GF-D8 (cell line): ENCODE results near the gene CHD9.
"Not testable (repeated sequence)": the region's sequence is repeated elsewhere in the genome, so short reads cannot be mapped to it uniquely, and the experiment has no call there.

Experiments used
- DNase-seq: peaks from one replicate; lab custom pipeline; 2025; lab: John Stamatoyannopoulos, UW

Gene CHD9

DNA sequence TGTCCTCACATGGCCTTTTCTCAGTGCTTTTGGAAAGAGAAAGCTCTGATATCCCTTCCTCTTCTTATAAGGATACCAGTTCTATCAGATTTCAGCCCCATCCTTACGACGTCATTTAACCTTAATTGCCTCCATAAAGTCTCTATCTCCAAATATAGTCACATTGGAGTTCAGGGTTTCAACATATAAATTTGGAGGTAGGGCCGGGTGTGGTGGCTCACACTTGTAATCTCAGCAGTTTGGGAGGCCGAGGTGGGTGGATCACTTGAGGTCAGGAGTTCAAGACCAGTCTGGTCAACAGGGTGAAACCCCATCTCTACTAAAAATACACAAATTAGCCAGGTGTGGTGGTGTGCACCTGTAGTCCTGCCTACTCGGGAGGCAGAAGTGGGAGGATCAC, 7.3 kb upstream of the CHD9 start:
- not testable (repeated sequence) for DNase-seq

DNA sequence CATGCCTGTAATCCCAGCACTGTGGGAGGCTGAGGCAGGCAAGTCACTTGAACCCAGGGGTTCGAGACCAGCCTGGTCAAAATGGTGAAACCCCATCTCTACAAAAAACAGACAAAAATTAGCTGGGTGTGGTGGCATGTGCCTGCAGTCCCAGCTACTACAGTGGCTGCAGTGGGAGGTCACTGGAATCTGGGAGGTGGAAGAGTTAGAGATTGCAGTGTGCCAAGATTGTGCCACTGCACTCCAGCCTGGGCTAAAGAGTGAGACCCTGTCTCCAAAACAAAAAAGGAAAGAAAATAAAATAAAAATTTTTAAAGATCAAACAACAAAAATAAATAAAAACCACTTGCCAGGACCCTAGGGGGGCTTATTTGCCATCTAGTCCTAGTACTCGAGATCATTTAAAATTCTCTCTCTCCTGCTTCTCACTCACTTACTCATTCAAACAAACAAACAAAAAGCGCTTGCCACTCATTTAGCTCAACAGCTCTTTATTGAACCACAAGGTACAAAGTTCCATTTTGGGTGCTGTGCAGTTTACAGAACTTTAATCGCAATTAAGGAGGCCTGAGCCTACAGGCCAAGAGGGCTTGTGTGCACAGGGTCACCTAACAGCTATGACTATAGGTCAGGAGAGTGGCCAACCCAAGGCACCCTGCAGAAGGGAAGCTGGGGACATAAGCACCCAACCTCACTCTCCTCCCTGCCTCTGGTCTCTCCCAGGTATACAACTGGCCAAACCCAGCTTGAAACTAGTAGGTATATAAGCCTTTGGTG, 6.5 kb upstream of the CHD9 start:
- DNase-seq = no peak

DNA sequence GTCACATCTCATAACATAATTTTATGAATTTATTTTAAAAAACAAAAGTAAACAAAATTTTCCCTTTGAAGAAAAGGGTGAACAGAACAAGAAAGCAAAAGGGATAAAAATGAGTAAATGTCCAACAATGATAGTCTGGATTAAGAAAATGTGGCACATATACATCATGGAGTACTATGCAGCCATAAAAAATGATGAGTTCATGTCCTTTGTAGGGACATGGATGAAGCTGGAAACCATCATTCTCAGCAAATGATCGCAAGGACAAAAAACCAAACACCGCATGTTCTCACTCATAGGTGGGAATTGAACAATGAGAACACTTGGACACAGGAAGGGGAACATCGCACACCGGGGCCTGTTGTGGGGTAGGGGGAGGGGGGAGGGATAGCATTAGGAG, 3.5 kb upstream of the CHD9 start:
- DNase-seq = not testable (repeated sequence)

DNA sequence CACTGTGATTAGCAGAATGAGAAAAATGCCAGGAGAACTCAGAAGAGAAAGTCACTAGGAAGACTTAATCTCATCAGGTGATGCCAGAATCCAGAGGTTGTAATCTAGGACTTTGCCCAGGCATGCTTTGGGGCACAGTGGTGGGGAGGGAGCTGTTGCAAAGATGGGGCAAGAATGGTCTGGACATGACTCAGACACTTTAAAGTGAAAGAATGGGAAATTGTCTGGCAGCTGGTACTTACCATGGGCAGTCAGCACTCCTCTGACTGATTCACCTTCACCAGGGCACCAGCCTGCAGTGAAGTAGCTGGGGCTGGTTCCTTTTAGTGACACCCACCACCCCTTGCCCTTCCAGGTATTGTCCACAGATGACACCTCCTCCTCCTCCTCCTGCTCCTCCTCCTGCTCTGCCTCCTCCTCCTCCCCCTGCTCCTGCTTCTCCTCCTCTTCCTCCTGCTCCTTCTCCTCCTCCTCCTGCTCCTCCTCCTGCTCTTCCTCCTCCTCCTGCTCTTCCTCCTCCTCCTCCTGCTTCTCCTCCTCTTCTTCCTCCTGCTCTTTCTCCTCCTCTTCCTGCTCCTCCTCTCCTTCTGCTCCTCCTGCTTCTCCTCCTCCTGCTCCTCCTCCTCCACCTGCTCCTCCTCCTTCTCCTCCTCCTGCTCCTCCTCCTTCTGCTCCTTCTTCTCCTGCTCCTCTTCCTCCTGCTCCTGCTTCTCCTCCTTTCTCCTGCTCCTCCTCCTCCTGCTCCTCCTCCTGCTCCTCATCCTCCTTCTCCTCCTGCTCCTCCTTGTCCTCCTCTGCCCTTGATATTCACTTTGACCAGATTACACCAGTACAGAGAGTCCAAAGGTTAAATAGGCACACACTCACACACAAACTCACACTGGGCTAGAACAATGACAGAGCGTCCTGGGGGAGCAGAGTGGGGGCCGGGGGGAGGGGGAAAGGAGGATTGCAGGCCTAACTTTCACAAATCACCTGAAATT, 2.0 kb upstream of the CHD9 start, which contains the start of gene CHD9NB:
TSS of gene CHD9NB (minus strand) at position 379 of the 983 bp plus-strand sequence. CDS start 8,739 bp downstream, outside the sequence.
- DNase-seq = peak; percentile 8

DNA sequence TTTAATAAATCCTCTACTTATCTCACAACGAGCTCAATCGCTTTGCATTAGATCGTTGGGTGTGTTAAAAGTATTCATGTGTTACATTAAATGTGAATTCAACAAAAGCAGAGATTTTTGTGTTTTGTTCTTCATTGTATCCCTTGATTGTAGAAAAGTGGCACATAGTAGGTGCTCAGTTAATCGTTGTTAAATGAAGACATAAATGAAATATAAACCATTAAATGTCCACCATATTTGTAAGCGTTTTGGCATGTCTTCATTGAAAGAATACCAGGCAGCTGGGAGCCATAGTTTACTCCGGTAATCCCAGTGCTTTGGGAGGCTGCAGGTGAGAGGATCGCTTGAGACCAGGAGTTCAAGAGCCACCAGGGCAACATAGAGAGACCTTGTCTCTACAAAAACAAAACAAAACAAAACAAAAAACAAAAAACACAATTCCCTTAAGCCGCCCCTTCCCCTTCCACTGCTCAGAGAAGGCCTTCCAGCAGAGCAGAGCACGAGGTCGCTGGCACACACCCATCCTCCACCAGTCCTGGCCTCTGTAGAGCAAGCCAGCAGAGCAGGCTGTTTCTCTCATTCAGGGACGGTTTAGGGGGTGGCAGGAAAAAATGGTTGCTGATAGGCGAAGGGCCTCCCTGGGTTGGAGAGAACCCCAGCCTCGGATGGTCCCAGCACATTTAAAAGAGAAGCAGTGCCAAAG, 673 bp upstream of the CHD9 start:
- DNase-seq = peak; percentile 32

DNA sequence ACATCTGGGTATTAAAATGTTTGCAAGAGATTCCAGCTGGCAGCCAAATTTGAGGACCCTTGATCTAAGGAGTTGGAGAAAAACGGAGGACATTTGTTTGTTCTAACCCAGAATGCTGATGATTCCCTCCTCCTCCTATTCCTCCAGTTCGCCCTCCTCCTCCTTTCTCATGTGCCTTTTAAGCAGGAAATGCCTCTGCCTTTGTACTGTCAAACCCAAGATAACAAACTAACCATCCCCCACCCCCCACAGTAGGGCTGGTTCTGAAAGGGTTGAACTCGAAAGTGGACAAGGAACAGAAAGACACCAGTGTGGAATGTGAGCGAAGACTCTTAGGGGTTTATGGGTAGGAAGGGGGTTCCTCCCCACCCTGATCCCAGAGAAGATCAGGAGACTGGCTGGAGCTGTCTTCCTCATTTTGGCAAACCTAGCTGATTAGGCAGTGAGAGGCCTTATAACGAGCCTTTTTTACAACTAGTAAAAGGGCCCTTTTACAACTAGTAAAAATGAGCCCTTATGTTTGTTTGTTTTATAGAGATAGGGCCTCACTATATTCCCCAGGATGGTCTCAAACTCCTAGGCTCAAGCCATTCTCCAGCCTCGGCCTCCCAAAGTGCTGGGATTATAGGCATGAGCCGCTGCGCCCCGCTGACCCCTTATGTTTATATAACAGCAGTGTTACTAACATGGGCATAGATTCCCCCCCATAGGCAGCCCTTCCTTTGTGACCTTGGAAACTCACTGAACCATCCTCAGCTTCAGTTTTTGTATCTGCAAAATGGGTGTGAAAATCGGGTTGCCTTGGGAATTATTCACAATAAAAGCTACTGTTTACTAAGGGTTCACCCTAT, 975 bp downstream of the CHD9 start:
- DNase-seq = peak; percentile 48

DNA sequence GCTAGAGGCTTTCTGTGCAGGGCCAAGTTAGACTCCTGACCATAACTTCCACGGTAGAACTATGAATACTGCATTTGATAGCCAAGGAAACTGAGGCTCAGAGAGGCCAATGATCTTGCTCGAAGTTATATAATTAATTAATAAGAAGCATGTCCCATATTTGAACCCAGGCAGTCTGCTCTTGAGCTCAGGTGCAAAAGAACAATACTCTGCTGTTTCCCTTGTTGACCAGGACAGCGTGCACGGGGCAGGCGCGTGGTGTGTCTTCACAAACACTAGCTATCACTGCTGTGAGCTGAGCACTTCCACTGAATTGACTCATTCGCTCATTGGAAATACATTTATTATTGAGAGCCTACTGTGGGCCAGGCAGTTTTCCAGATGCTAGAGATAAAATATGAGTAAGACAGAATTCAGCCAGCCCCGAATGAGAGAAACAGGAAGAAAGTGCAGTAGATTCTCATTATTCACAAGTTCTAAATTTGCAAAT, 1.6 kb downstream of the CHD9 start:
- DNase-seq = no peak

DNA sequence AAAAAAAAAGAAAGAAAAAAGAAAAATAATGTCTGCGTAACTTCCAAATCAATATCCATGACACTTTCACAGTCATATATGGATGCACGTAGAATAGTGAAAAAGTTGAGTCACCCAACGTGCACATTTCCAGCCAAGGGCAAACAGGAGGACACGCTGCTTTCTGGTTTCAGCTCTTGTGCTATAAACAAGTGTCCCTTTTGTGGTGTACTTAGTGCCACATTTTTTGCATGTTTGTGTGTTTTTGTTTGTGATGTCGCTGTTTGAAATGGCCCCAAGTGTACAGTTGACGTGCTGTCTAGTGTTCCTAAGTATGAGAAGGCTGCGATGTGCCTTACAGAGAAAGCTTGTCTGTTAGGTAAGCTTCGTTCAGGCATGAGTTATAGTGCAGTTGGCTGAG, 2.9 kb downstream of the CHD9 start:
- no peak for DNase-seq

DNA sequence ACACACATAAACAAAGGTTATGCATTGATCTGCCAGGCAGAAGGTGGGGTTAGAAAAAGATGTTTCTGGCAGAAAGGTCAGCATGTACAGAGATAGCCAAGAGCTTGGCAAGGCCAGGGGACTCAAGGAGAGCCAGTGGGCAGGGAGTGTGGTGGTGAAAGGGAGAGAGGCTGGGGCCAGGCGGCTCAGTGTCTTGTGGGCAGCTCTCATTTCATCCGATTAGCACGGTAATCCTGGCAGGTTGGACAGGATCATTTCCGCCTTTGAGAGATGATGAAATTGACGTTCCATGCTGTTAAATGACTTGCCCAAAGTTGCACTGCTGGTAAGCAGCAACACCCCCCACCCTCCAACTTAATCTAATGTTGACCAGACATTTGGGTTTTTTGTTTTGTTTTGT, 3.6 kb downstream of the CHD9 start:
- DNase-seq = no peak

DNA sequence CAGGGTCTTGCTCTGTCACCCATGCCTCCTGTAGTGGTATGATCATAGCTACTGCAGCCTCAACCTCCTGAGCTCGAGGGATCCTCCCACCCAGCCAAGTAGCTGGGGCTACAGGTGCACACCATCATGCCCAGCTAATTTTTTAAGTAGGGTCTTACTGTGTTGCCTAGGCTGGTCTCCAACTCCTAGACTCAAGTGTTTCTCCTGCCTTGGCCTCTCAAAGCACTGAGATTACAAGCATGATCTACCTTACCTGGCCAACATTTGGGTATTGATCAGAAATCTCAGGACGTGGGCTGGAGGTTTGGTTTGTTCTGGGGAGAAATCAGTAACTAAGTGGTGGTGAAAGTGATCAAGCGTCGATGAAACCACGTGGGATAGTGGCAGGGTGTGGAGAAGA, 4.1 kb downstream of the CHD9 start:
- DNase-seq = no peak

DNA sequence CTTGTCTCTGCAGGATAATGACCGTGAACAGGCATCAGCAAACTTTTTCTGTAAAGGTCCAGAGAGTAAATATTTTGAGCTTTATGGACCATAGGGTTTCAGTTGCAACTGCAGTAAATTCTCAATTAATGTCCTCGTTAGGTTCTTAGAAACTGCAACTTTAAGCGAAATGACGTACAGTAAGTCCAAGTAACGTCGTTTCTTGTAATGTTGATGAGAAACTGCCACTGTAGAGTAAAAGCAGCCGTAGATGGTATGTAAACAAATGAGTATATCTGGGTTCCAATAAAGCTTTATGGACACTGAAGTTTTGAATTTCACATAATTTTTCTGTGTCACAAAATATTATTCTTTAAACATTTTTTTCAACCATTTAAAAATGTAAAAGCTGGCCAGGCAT, 4.9 kb downstream of the CHD9 start:
- no peak for DNase-seq

DNA sequence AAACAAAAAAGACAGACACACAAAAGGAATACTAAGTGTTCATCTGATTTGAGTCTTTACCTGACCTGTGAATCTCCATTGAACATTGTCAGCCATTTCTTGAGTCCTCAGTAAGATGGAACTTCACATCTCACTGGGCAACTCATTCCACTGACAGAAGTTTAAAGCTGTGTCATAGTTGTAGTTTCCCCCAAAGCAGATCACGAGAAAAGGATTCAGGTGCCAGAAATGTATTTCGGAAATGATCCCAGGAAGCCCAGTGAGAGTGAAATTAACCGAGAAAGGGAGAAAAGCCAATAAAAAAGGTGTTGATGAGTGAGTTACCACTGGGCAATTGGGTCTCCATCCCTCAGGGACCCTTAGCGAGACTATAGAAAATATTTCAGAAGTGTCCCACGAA, 6.5 kb downstream of the CHD9 start:
- no peak for DNase-seq

DNA sequence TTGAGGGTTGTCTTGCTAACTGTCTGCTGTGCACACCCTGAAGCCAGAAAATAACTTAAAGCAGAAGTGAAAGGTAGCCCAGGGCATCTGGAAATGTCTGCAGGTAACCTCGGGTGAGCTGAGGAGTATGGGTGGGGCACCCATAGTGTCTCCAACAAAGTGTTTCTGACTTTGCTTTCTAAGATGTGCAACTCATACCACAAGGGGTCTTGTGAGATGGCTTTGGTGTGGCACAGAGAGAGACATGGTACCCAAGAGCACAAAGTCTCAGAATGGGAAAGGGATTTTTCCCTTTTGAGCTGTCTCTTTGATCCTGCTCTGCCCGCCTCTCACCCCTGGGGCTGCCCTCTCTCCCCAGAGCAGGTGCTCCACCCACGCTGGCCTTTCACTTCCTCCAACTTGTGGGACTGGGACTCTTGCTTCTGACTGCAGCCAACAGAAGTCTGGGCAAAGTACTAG, 6.9 kb downstream of the CHD9 start:
- peak; percentile 19 for DNase-seq

DNA sequence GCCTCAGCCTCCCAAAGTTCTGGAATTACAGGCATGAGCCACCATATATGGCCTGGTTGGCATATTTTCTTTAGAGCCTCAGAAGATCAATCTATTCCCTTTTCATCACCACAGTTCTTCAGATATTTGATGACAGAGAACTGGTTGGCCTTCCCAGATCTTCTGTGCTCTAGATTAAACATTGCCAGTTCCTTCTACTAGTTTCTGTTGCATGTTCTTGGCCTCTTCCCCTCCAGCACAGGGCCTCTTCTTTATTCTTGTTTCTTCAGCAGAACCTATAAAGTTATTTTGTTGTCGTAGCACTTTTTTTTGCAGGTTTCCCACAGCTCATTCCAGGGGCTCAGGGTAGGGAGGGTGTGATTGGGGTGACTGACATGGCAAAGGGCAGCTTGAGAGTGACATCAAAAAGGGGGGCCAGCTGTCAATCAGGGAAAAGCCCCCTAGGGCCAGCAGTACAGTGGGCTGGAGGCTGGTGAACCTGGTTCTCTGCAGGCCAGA, 9.3 kb downstream of the CHD9 start:
- DNase-seq = no peak

DNA sequence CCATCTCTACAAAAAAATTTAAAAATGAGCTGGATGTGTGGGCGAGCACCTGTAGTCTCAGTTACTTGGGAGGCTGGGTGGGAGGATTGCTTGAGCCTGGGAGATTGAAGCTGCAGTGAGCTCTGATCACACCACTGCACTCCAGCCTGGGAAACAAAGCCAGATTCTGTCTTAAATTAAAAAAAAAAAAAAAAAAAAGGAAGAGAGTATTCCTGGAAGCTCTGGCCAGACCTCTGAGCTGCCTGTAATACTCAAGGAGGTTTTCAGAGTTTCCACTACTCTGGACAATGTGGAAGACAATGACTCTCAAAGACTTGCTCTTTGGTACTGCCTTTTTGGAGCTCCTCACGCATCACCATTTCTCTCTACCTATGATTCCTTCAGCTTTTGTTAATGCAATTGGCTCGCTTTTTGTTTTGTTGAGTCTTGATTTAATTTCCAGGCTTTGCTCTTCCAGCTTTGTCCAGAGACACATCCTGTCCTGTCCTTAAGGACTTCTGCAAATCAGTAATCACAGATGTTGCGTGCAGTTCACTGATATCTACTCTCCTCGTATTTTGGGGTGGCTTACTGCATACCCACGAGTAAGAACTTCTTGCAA, 10.8 kb downstream of the CHD9 start:
- DNase-seq = no peak

DNA sequence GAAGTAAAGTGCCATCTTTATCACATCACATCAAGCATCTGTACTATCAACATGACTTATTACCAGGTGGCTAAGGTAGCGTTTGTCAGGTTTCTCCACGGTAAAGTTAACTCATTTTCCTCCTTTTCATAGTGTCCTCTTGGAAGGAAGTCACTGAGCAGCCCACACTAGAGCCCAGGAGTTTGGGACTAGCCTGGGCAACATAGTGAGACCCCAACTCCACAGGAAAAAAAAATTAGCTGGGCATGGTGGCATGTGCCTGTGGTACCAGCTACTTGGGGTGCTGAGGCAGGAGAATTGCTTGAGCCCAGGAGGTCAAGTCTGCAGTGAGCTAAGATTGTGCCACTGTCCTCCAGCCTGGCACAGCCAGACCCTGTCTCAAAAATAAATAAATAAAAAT, 12.9 kb downstream of the CHD9 start:
- no peak for DNase-seq

DNA sequence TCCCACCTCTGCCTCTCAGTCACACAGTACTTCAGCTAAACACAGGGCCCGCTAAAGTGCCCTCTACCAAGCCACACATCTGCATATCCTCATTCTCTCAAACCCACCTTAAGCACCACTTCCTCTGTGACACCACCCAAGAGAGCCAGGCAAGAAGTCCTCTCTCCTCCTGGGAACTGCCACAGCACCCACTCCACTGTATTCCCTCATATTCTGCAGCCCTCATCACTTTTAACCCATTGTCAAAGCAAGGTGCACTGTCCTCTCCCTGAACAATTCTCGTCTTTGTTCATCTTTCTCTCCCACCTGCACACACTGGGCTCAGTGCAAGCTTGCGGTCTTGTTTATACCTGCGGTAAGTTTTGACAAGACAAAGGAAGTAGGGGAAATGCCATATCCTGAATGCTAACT, 13.6 kb downstream of the CHD9 start:
- DNase-seq = no peak

DNA sequence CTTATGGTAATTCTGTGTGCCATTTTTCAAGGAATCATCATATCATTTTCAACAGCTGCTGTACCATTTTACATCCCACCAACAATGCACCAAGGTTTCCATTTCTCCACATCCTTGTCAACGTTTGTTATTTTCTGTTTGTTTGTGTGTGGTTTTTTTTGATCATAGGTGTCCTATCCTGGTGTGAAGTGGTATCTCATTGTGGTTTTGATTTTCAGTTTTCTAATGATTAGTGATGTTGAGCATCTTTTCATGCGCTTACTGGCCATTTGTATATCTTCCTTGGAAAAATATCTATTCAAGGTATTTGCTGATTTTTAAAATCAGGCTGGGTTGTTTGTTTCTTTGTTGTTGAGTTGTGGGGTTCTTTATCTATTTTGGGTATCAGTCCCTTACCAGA, 15.0 kb downstream of the CHD9 start:
- no peak for DNase-seq

DNA sequence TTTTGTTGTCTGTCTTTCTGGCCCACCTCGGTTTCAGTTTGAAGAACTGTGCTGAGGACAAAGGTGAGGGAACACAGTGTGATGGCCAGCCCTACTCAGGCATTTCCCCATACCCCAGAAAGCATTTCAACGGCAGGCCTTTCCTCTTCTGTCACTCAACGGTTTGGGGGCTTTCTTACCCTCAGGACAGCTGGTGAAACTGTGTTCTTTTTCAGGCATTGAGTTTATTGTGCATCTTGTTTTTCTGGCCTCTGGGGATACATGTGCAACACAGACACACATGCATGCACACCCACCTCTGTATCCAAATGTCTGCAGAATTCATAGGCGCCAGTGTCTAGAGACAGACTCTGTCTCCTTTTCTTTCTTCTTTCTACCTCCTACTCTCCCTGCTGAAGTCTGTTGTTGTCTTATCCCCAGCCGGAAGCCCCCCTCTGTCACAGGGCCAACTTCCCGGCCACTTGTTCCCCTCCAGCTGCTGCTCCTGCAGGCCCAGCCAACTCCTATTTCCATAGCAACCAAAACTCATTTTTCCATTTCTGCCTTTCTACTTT, 17.0 kb downstream of the CHD9 start:
- DNase-seq = peak; percentile 52

DNA sequence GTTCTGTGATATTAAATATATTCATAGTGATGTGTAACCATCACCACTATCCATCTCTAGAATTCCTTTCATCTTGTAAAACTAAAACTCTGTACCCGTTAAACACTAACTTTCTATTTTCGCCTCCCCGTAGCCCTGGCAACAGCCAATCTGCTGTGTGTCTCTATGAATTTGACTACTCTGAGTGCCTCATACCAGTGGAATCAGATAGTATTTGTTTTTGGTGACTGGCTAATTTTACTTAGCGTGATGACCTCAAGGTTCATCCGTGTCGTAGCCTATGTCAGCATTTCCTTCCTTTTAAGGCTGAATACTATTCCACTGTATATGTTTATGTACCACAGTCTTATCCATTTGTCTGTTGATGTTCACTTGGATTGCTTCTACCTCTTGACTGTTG, 18.2 kb downstream of the CHD9 start:
- no peak for DNase-seq
